ENCODE results near the gene DDX1. TPM values are rescaled to one million over a fixed set of nuclear protein-coding genes. Genes with fewer than 3 reads are reported as not detected.

DDX1 gene
- total RNA-seq, 1 experiment from 2014 or later = 163 TPM

GRCh38 chr2:15673919-15674636, 82.4 kb downstream of the DDX1 start:
- Mint-ChIP-seq H3K36me3 (ENCODE audit: insufficient read depth, unreplicated experiment) (peaks cover 3% of the 10 kb centered on the region), H3K9me3 (ENCODE audit: unreplicated experiment) (peaks cover 10% of the 10 kb centered on the region), H3K27me3 (ENCODE audit: insufficient read depth, unreplicated experiment) (no peaks in the 10 kb centered on the region), H3K4me3 (ENCODE audit: unreplicated experiment) (peak overlapping the region; percentile 7), H3K27ac (ENCODE audit: unreplicated experiment) (peak overlapping the region; percentile 72), H3K4me1 (ENCODE audit: low read depth, unreplicated experiment) (peaks cover 31% of the 10 kb centered on the region)
- ChIA-PET POLR2A (no interaction called here), CTCF (no interaction called here)
- Histone ChIP-seq H3K4me1 (peaks cover 23% of the 10 kb centered on the region), H3K27me3 (replicated peaks; ENCODE audit: control insufficient read depth, insufficient read depth, low read length) (no peaks in the 10 kb centered on the region), H3K9me3 (no peaks in the 10 kb centered on the region), H3K36me3 (ENCODE audit: control insufficient read depth, insufficient read depth, low read length) (no peaks in the 10 kb centered on the region), H3K4me3 (ENCODE audit: low read depth, low read length) (no peak overlapping the region)
- no TSS peak for BruUV-seq (replicated peaks)
- intact Hi-C loops (cut with micrococcal nuclease; ENCODE audit: unreplicated experiment) = loop anchor here (1.0 kb wide), 1 partner anchor 9 kb away; no protein-coding TSS in a partner anchor
- peak; percentile 63 to 71 for DNase-seq
- TF ChIP-seq CTCF (IDR thresholded peaks at IDR 0.05; ENCODE audit: insufficient read depth in 1 of 2, low read depth in 1 of 2, low read length in 1 of 2, severe bottlenecking in 1 of 2, unreplicated experiment in 1 of 2) = no peak

GRCh38 chr2:15674637-15675455, 83.2 kb downstream of the DDX1 start:
- Mint-ChIP-seq H3K36me3 (ENCODE audit: insufficient read depth, unreplicated experiment) (peaks cover 7% of the 10 kb centered on the region), H3K27me3 (ENCODE audit: insufficient read depth, unreplicated experiment) (no peaks in the 10 kb centered on the region), H3K27ac (ENCODE audit: unreplicated experiment) (peak overlapping the region; percentile 72), H3K4me1 (ENCODE audit: low read depth, unreplicated experiment) (peaks cover 26% of the 10 kb centered on the region), H3K4me3 (ENCODE audit: unreplicated experiment) (no peak overlapping the region), H3K9me3 (ENCODE audit: unreplicated experiment) (peaks cover 17% of the 10 kb centered on the region)
- H3K9me3 ChIP-seq = no peaks in the 10 kb centered on the region; the same call in 1 of the 2 replicates
- ChIA-PET POLR2A (no interaction called here), CTCF (no interaction called here)
- no peaks in the 10 kb centered on the region for H3K36me3 ChIP-seq (ENCODE audit: control insufficient read depth, insufficient read depth, low read length)
- no TSS peak for BruUV-seq (replicated peaks)
- no peak overlapping the region for H3K4me3 ChIP-seq (ENCODE audit: low read depth, low read length)
- TF ChIP-seq CTCF (IDR thresholded peaks at IDR 0.05; ENCODE audit: insufficient read depth in 1 of 2, low read depth in 1 of 2, low read length in 1 of 2, severe bottlenecking in 1 of 2, unreplicated experiment in 1 of 2) = no peak
- DNase-seq = peak in 1 of 2 experiments; percentile 34
- intact Hi-C loops (cut with micrococcal nuclease; ENCODE audit: unreplicated experiment) = loop anchor here (1.0 kb wide), 1 partner anchor 10 kb away; no protein-coding TSS in a partner anchor
- H3K4me1 ChIP-seq = peaks cover 21% of the 10 kb centered on the region
- no peaks in the 10 kb centered on the region for H3K27me3 ChIP-seq (replicated peaks; ENCODE audit: control insufficient read depth, insufficient read depth, low read length)

GRCh38 chr2:15675456-15676195, 84.0 kb downstream of the DDX1 start:
- peak overlapping the region; percentile 72 for H3K27ac Mint-ChIP-seq (ENCODE audit: unreplicated experiment)
- H3K4me1 ChIP-seq = peaks cover 21% of the 10 kb centered on the region
- no peak for TF ChIP-seq CTCF (IDR thresholded peaks at IDR 0.05; ENCODE audit: insufficient read depth in 1 of 2, low read depth in 1 of 2, low read length in 1 of 2, severe bottlenecking in 1 of 2, unreplicated experiment in 1 of 2)
- H3K4me1 Mint-ChIP-seq (ENCODE audit: low read depth, unreplicated experiment) = peaks cover 26% of the 10 kb centered on the region
- DNase-seq = no peak
- H3K4me3 Mint-ChIP-seq (ENCODE audit: unreplicated experiment) = no peak overlapping the region
- peaks cover 7% of the 10 kb centered on the region for H3K36me3 Mint-ChIP-seq (ENCODE audit: insufficient read depth, unreplicated experiment)
- H3K27me3 ChIP-seq (replicated peaks; ENCODE audit: control insufficient read depth, insufficient read depth, low read length) = no peaks in the 10 kb centered on the region
- no peaks in the 10 kb centered on the region for H3K36me3 ChIP-seq (ENCODE audit: control insufficient read depth, insufficient read depth, low read length)
- H3K27me3 Mint-ChIP-seq (ENCODE audit: insufficient read depth, unreplicated experiment) = no peaks in the 10 kb centered on the region
- no TSS peak for BruUV-seq (replicated peaks)
- ChIA-PET CTCF (no interaction called here), POLR2A (no interaction called here)
- no peak overlapping the region for H3K4me3 ChIP-seq (ENCODE audit: low read depth, low read length)
- intact Hi-C loops (cut with micrococcal nuclease; ENCODE audit: unreplicated experiment) = no loop called here
- peaks cover 18% of the 10 kb centered on the region for H3K9me3 Mint-ChIP-seq (ENCODE audit: unreplicated experiment)
- H3K9me3 ChIP-seq = no peaks in the 10 kb centered on the region; the same call in 1 of the 2 replicates

All from Caco-2 (cell line).